ENCODE results near the gene ELANE.
"Not testable (repeated sequence)": the region's sequence is repeated elsewhere in the genome, so short reads cannot be mapped to it uniquely, and the experiment has no call there.

The ELANE gene

GRCh38 chr19:814152-815078, 37.7 kb upstream of the ELANE start:
- DNase-seq (ENCODE audit: low read depth in 2 of 2), result no peak

GRCh38 chr19:815079-815774, 36.9 kb upstream of the ELANE start:
- no peak for DNase-seq (ENCODE audit: low read depth in 2 of 2)

- no peak for DNase-seq (ENCODE audit: low read depth in 2 of 2)
These were observed 36.2 kb upstream of the ELANE start for GRCh38 chr19:815775-816499.

- no peak for DNase-seq (ENCODE audit: low read depth in 2 of 2)
These were observed 35.6 kb upstream of the ELANE start for GRCh38 chr19:816500-816857.

- DNase-seq (ENCODE audit: low read depth in 2 of 2), result not testable (repeated sequence)
These were observed 31.9 kb upstream of the ELANE start for GRCh38 chr19:820212-820611.

GRCh38 chr19:821231-821824, 30.8 kb upstream of the ELANE start:
- DNase-seq (ENCODE audit: low read depth in 2 of 2), result no peak

GRCh38 chr19:821825-822503, 30.1 kb upstream of the ELANE start, which contains the start of gene PLPPR3:
Gene PLPPR3, minus strand, starts transcription at chr19:821955. Its CDS starts 396 bp downstream, at chr19:821559.
- no peak for DNase-seq (ENCODE audit: low read depth in 2 of 2)

- no peak for DNase-seq (ENCODE audit: low read depth in 2 of 2)
These were observed 28.5 kb upstream of the ELANE start for GRCh38 chr19:823565-824121.

GRCh38 chr19:824885-825284, 27.2 kb upstream of the ELANE start:
- DNase-seq (ENCODE audit: low read depth in 2 of 2), result no peak

- no peak for DNase-seq (ENCODE audit: low read depth in 2 of 2)
These were observed 26.0 kb upstream of the ELANE start for GRCh38 chr19:825897-826644.

- DNase-seq (ENCODE audit: low read depth in 2 of 2), result no peak
These were observed 24.8 kb upstream of the ELANE start for GRCh38 chr19:827314-827709.

GRCh38 chr19:827710-828321, 24.3 kb upstream of the ELANE start, which contains the start of gene AZU1:
Gene AZU1, plus strand, starts transcription at chr19:827837. Its CDS starts 10 bp downstream, at chr19:827847.
- no peak for DNase-seq (ENCODE audit: low read depth in 2 of 2)

- DNase-seq (ENCODE audit: low read depth in 2 of 2), result no peak
These were observed 22.9 kb upstream of the ELANE start for GRCh38 chr19:829129-829758.

- no peak for DNase-seq (ENCODE audit: low read depth in 2 of 2)
These were observed 20.4 kb upstream of the ELANE start for GRCh38 chr19:831407-832369.

- no peak for DNase-seq (ENCODE audit: low read depth in 2 of 2)
These were observed 17.9 kb upstream of the ELANE start for GRCh38 chr19:834216-834615.

GRCh38 chr19:835210-835810, 16.8 kb upstream of the ELANE start:
- no peak for DNase-seq (ENCODE audit: low read depth in 2 of 2)

GRCh38 chr19:840519-841206, 11.4 kb upstream of the ELANE start, which contains the start of gene PRTN3:
Gene PRTN3, plus strand, starts transcription at chr19:840999. Its CDS starts 10 bp downstream, at chr19:841009.
- DNase-seq (ENCODE audit: low read depth in 2 of 2), result no peak
